SK-N-SH treated with all-trans-retinoic acid at 6 μM for 48 hours (cell line): ENCODE measurements around the gene ZNF205.

Source experiments
- ATAC-seq: fragments of 200-7000 bp; cut with Tn5 transposase; 3 replicates; pipeline ENCODE4 v1.9.1; 2020; ENCODE audit warnings: mild to moderate bottlenecking, moderate library complexity
- ARNTL ChIP-seq: fragments of 450-650 bp; formaldehyde crosslinking; IDR thresholded peaks from 2 replicates; pipeline ENCODE4 v1.5.0; 2020; ENCODE audit warnings: low read depth, mild to moderate bottlenecking, moderate library complexity, borderline replicate concordance
- BACH2 ChIP-seq: fragments of 250-450 bp; sonication (Bioruptor Pico); IDR thresholded peaks from 2 replicates; pipeline ENCODE4 v1.9.0; 2021; ENCODE audit warnings: mild to moderate bottlenecking, borderline replicate concordance
- CSDC2 ChIP-seq: fragments of 250-450 bp; sonication (Bioruptor Pico); IDR thresholded peaks from 2 replicates; pipeline ENCODE4 v1.5.0; 2020; ENCODE audit warnings: mild to moderate bottlenecking, moderate library complexity
- ESRRG ChIP-seq: fragments of 250-450 bp; sonication (Bioruptor Pico); IDR thresholded peaks from 2 replicates; pipeline ENCODE4 v1.6.1; 2021; ENCODE audit warnings: mild to moderate bottlenecking
- GLIS3 ChIP-seq: fragments of 250-450 bp; sonication (Bioruptor Pico); IDR thresholded peaks from 2 replicates; pipeline ENCODE4 v1.5.0; 2020; ENCODE audit warnings: mild to moderate bottlenecking, moderate library complexity
- ISL1 ChIP-seq: fragments of 250-450 bp; sonication (Bioruptor Pico); IDR thresholded peaks from 2 replicates; pipeline ENCODE4 v2.1.2; 2022; ENCODE audit warnings: mild to moderate bottlenecking, moderate library complexity
- OSR1 ChIP-seq: fragments of 250-450 bp; sonication (Bioruptor Pico); IDR thresholded peaks from 2 replicates; pipeline ENCODE4 v1.8.0; 2022; ENCODE audit warnings: moderate library complexity, mild to moderate bottlenecking, inconsistent platforms
- PPARA ChIP-seq: fragments of 250-450 bp; sonication (Bioruptor Pico); IDR thresholded peaks from 2 replicates; pipeline ENCODE4 v1.5.0; 2020; ENCODE audit warnings: mild to moderate bottlenecking, borderline replicate concordance
- RARB ChIP-seq: fragments of 250-450 bp; sonication (Bioruptor Pico); IDR thresholded peaks from 2 replicates; pipeline ENCODE4 v1.8.0; 2021; ENCODE audit warnings: mild to moderate bottlenecking, moderate library complexity
- SNAI2 ChIP-seq: fragments of 250-450 bp; sonication (Bioruptor Pico); IDR thresholded peaks from 2 replicates; pipeline ENCODE4 v1.5.0; 2020; ENCODE audit warnings: mild to moderate bottlenecking, moderate library complexity
- TCF4 ChIP-seq: fragments of 250-450 bp; sonication (Bioruptor Pico); IDR thresholded peaks from 2 replicates; pipeline ENCODE4 v1.8.0; 2021; ENCODE audit warnings: mild to moderate bottlenecking, moderate library complexity, borderline replicate concordance
- TOX ChIP-seq: fragments of 250-450 bp; sonication (Bioruptor Pico); IDR thresholded peaks from 2 replicates; pipeline ENCODE4 v1.8.0; 2021; ENCODE audit warnings: mild to moderate bottlenecking, moderate library complexity, borderline replicate concordance
- ZC3H10 ChIP-seq: fragments of 250-450 bp; sonication (Bioruptor Pico); IDR thresholded peaks from 2 replicates; pipeline ENCODE4 v1.5.1; 2021; ENCODE audit warnings: mild to moderate bottlenecking, moderate library complexity
- ZFP30 ChIP-seq: fragments of 450-650 bp; formaldehyde crosslinking; IDR thresholded peaks from 2 replicates; pipeline ENCODE4 v1.5.0; 2022; ENCODE audit warnings: mild to moderate bottlenecking, moderate library complexity
- ZNF565 ChIP-seq: fragments of 450-650 bp; formaldehyde crosslinking; conservative IDR thresholded peaks from 2 replicates; pipeline ENCODE4 v1.5.0; 2020; ENCODE audit warnings: low read depth, mild to moderate bottlenecking, moderate library complexity
- ZNF70 ChIP-seq: fragments of 450-650 bp; formaldehyde crosslinking; IDR thresholded peaks from 2 replicates; pipeline ENCODE4 v1.5.0; 2020; ENCODE audit warnings: mild to moderate bottlenecking, moderate library complexity
- ZNF8 ChIP-seq: fragments of 450-650 bp; formaldehyde crosslinking; IDR thresholded peaks from 2 replicates; pipeline ENCODE4 v1.5.0; 2020; ENCODE audit warnings: mild to moderate bottlenecking, moderate library complexity
- TF ChIP-seq, protein P1 (sequence below): fragments of 250-450 bp; sonication (Bioruptor Pico); IDR thresholded peaks from 2 replicates; pipeline ENCODE4 v1.5.1; 2021; ENCODE audit warnings: mild to moderate bottlenecking, moderate library complexity
- TF ChIP-seq, protein P2 (sequence below): fragments of 250-450 bp; sonication (Bioruptor Pico); IDR thresholded peaks from 2 replicates; pipeline ENCODE4 v1.5.1; 2020; ENCODE audit warnings: low read depth, mild to moderate bottlenecking, moderate library complexity
- TF ChIP-seq, protein P3 (sequence below): fragments of 250-450 bp; sonication (Bioruptor Pico); IDR thresholded peaks from 2 replicates; pipeline ENCODE4 v1.8.0; 2020; ENCODE audit warnings: mild to moderate bottlenecking, moderate library complexity, borderline replicate concordance
- TF ChIP-seq, protein P4 (sequence below): fragments of 250-450 bp; sonication (Bioruptor Pico); IDR thresholded peaks from 2 replicates; pipeline ENCODE4 v1.8.0; 2021; ENCODE audit warnings: low read depth, mild to moderate bottlenecking, moderate library complexity, borderline replicate concordance
- TF ChIP-seq, protein P5 (sequence below): fragments of 250-450 bp; sonication (Bioruptor Pico); IDR thresholded peaks from 2 replicates; pipeline ENCODE4 v1.5.0; 2020; ENCODE audit warnings: mild to moderate bottlenecking, moderate library complexity

The ZNF205 gene

DNA sequence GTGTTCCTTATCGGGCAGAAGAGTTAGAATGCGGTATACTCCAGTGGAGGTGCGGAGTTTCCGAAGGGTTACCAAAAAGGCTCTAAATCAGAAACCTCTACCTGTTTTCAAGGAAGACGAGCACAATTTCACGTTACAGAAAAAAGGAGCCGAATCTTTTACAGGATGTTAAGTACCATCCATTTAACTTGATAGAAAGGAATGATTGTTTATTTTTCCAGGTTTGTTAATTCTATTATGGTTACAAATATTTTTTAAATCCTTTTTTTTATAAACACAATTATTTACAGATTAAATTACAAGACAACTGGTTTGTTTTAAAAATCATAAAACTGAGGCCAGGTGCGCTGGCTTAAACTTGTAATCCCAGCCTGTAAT is 40.6 kb downstream of the ZNF205 start:
- TF ChIP-seq OSR1 (CRISPR knock-in tag) (no peak), ZNF565 (CRISPR knock-in tag) (no peak), TOX (no peak), PPARA (no peak), RARB (CRISPR knock-in tag) (peak; percentile 89; the same call in 1 of the 2 replicates), ZFP30 (CRISPR knock-in tag) (no peak), ARNTL (CRISPR knock-in tag) (no peak), ZC3H10 (CRISPR knock-in tag) (no peak), BACH2 (CRISPR knock-in tag) (no peak)
- TF ChIP-seq, protein P1, sequence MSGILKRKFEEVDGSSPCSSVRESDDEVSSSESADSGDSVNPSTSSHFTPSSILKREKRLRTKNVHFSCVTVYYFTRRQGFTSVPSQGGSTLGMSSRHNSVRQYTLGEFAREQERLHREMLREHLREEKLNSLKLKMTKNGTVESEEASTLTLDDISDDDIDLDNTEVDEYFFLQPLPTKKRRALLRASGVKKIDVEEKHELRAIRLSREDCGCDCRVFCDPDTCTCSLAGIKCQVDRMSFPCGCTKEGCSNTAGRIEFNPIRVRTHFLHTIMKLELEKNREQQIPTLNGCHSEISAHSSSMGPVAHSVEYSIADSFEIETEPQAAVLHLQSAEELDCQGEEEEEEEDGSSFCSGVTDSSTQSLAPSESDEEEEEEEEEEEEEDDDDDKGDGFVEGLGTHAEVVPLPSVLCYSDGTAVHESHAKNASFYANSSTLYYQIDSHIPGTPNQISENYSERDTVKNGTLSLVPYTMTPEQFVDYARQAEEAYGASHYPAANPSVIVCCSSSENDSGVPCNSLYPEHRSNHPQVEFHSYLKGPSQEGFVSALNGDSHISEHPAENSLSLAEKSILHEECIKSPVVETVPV: no peak
- TF ChIP-seq, protein P2, sequence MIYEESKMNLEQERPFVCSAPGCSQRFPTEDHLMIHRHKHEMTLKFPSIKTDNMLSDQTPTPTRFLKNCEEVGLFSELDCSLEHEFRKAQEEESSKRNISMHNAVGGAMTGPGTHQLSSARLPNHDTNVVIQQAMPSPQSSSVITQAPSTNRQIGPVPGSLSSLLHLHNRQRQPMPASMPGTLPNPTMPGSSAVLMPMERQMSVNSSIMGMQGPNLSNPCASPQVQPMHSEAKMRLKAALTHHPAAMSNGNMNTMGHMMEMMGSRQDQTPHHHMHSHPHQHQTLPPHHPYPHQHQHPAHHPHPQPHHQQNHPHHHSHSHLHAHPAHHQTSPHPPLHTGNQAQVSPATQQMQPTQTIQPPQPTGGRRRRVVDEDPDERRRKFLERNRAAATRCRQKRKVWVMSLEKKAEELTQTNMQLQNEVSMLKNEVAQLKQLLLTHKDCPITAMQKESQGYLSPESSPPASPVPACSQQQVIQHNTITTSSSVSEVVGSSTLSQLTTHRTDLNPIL (CRISPR knock-in tag): peak; percentile 44; the same call in 1 of the 2 replicates
- TF ChIP-seq, protein P3, sequence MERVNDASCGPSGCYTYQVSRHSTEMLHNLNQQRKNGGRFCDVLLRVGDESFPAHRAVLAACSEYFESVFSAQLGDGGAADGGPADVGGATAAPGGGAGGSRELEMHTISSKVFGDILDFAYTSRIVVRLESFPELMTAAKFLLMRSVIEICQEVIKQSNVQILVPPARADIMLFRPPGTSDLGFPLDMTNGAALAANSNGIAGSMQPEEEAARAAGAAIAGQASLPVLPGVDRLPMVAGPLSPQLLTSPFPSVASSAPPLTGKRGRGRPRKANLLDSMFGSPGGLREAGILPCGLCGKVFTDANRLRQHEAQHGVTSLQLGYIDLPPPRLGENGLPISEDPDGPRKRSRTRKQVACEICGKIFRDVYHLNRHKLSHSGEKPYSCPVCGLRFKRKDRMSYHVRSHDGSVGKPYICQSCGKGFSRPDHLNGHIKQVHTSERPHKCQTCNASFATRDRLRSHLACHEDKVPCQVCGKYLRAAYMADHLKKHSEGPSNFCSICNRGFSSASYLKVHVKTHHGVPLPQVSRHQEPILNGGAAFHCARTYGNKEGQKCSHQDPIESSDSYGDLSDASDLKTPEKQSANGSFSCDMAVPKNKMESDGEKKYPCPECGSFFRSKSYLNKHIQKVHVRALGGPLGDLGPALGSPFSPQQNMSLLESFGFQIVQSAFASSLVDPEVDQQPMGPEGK (CRISPR knock-in tag): peak; percentile 65; the same call in 1 of the 2 replicates
- peak; percentile 34; the same call in 2 of the 3 replicates for ATAC-seq

GRCh38 chr16:3155181-3155580 is 42.8 kb downstream of the ZNF205 start:
- TF ChIP-seq, protein P4, sequence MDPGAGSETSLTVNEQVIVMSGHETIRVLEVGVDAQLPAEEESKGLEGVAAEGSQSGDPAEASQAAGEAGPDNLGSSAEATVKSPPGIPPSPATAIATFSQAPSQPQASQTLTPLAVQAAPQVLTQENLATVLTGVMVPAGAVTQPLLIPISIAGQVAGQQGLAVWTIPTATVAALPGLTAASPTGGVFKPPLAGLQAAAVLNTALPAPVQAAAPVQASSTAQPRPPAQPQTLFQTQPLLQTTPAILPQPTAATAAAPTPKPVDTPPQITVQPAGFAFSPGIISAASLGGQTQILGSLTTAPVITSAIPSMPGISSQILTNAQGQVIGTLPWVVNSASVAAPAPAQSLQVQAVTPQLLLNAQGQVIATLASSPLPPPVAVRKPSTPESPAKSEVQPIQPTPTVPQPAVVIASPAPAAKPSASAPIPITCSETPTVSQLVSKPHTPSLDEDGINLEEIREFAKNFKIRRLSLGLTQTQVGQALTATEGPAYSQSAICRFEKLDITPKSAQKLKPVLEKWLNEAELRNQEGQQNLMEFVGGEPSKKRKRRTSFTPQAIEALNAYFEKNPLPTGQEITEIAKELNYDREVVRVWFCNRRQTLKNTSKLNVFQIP (CRISPR knock-in tag): no peak
- no peak for TF ChIP-seq ISL1 (CRISPR knock-in tag)
- TF ChIP-seq TOX: no peak
- no peak for TF ChIP-seq ZNF70 (CRISPR knock-in tag)
- no peak for TF ChIP-seq ARNTL (CRISPR knock-in tag)
- TF ChIP-seq ZC3H10 (CRISPR knock-in tag): no peak
- TF ChIP-seq GLIS3 (CRISPR knock-in tag): no peak
- TF ChIP-seq, protein P3 (CRISPR knock-in tag): no peak
- no peak for TF ChIP-seq BACH2 (CRISPR knock-in tag)
- TF ChIP-seq SNAI2: no peak
- no peak for TF ChIP-seq ZNF565 (CRISPR knock-in tag)
- no peak for ATAC-seq

DNA sequence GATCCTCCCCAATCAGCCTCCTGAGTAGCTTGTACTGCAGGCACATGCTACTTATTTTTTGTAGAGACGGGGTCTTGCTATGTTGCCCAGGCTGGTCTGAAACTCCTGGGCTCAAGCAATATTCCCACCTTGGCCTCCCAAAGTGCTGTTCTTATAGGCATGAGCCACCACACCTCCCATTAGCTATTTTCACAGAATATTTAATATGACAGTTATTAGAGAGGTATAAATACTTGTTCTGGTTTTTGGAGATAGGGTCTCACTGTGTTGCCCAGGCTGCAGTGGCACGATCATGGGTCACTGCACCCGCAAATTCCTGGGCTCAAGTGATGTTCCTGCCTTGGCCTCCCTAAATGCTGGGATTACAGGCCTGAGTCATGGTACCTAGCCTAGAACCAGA is 43.6 kb downstream of the ZNF205 start:
- ATAC-seq: no peak
- TF ChIP-seq, protein P1: no peak
- TF ChIP-seq, protein P5, sequence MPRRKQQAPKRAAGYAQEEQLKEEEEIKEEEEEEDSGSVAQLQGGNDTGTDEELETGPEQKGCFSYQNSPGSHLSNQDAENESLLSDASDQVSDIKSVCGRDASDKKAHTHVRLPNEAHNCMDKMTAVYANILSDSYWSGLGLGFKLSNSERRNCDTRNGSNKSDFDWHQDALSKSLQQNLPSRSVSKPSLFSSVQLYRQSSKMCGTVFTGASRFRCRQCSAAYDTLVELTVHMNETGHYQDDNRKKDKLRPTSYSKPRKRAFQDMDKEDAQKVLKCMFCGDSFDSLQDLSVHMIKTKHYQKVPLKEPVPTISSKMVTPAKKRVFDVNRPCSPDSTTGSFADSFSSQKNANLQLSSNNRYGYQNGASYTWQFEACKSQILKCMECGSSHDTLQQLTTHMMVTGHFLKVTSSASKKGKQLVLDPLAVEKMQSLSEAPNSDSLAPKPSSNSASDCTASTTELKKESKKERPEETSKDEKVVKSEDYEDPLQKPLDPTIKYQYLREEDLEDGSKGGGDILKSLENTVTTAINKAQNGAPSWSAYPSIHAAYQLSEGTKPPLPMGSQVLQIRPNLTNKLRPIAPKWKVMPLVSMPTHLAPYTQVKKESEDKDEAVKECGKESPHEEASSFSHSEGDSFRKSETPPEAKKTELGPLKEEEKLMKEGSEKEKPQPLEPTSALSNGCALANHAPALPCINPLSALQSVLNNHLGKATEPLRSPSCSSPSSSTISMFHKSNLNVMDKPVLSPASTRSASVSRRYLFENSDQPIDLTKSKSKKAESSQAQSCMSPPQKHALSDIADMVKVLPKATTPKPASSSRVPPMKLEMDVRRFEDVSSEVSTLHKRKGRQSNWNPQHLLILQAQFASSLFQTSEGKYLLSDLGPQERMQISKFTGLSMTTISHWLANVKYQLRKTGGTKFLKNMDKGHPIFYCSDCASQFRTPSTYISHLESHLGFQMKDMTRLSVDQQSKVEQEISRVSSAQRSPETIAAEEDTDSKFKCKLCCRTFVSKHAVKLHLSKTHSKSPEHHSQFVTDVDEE (CRISPR knock-in tag): no peak
- TF ChIP-seq SNAI2: no peak
- no peak for TF ChIP-seq TOX
- no peak for TF ChIP-seq ZNF8 (CRISPR knock-in tag)
- TF ChIP-seq ESRRG (CRISPR knock-in tag): no peak
- no peak for TF ChIP-seq TCF4 (CRISPR knock-in tag)
- no peak for TF ChIP-seq CSDC2
- TF ChIP-seq, protein P3 (CRISPR knock-in tag): no peak
